NCI-H1417 (cell line): ENCODE data around the gene SALL3.
A peak's percentile ranks its signal among the peaks of the same experiment; 100 is the strongest.

ENCODE experiments used
- DNase-seq, 3 experiments: peaks; one replicate each; lab custom pipeline; 2025; lab: John Stamatoyannopoulos, UW

Gene SALL3

DNA sequence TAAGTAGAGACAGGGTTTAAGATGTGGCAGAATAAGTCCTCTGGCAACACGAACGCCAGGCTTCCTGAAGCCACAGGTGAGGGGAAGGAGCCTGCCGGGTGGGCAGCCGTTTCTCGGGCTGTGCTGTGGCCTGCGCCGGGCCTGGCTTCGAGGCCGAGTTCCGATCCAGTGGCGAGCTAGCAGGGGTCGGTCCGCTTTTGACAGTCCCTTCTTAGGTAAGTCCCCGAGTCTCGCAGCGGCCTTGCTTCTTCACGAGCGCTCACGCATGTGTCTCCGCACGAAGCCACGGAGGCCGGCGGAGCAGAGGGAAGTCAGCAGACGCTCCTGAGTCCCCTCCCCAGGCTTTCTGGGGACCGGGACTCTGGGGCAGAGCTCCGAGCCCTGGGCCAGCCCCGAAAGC, 26.0 kb downstream of the SALL3 start:
- DNase-seq, result no peak

DNA sequence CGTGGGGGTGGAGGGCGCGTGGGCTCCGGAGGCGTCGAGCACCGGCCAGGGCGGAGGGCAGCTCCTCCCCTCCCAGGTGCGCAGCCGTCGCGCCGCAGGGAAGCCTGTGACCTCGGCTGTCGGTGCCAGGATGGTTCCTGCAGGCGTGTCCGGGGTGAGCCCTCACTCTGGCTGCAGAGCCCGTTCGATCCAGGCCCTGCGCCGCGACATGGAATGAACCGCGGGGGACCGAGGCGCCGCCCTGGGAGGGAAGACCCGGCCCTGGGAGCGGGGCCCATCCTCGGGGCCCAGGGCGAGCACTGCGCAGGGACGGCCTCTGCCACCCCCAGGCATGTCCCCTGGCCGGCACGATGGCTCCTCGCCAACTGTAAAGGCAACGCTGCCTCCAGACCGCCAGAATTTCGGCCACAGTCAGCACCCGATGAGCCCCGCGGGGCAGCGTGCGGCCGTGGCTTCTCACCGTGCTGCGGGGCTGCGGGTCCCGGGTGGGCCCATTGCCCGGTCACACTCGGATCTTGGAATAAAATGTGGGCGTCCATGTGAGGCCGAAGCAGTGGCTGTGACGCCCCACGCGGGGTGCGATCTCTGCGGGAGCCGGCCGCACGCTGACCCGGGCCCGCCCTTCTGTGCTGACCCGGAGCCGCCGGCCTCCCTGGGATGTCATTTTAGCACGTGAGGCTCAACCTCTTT, 26.6 kb downstream of the SALL3 start:
- no peak for DNase-seq

DNA sequence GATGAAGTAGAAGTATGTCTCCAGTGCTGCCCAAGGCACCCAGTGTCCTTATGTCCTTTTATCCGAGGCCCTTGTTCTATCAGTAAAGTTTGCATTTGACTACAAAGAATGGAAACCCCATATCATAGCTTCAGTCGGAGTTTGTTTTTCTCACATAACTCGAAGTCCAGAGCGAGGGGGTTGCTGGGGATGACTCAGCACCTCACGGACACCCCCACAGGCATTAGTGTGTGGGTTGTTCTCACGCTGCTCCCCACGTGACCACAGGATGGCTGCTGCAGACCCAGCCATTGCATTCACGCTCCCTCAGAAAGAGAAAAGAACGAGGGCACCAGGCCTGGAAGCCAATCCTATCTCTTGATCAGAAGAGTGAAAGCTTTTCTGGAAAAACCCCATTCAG, 27.8 kb downstream of the SALL3 start:
- DNase-seq, result no peak

DNA sequence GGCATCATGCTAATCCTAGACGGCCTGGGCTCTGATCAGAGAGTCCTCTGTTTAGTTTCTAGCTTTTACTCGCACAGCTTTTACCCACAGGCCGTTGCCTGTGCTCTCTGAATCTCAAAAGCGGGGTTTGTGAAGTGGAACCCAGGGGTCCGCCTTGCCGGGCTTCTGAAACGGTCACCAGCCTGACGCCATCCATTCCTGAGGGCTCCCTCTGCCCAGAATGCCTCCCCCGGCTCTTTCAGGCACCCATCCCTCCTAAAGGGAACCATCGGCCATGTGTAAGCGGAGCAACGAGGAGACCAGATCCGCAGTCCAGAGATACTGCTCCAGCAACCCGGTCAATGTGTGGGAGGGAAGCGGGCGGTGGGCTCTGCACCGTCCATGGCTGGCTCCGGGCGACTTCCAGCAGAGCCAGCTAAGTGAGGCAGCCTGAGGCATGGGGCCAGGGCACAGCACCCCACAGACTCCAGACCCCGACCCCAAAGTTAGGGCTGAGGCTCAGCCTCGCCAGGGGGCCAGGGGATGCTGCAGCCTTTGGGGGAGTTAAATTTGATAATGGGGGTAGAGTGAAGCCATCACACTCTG, 28.8 kb downstream of the SALL3 start:
- no peak for DNase-seq

DNA sequence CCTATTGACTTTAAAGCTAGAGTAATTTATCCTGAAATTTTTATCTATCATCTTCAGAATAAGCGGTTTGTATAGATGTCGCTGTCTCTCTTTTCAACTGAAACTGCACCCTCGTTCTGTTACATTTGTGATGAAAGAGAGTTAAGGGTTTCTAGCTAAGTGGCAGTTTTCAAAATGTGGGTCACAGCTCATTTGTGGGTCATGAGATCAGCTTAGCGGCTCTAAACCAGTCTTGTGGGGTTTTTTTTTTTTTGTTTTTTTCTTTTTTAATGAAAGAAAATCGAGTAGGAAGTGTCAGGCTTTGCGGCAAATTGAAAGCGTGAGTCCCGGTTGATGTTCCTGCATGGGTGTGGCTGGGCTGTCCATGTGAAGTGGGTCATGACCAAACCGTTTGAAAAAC, 31.2 kb downstream of the SALL3 start:
- DNase-seq, result no peak

DNA sequence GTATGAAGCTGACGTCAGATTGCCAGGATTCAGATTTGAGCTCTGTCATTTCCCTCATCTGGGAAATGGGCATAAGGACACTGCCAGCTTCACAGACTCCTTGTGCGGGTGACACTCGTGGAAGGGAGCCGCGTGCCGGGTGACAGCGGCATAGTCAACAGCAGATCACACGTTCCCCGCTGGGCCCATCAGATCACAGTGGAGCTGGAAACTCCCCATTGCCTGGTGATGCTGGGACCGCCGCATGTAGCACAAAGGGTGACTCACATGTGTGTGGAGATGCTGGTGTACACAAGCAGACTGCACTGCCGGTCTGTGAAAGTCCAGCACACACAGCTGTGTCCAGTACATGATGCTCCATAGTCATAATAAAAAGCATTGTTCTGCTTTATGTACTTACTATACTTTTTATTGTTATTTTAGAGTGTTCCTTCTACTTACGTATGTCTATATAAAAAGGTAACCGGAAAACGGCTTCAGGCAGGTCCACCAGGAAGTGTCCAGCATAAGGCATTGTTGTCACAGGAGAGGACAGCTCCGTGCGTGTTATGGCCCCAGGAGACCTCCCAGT, 31.8 kb downstream of the SALL3 start:
- no peak for DNase-seq

DNA sequence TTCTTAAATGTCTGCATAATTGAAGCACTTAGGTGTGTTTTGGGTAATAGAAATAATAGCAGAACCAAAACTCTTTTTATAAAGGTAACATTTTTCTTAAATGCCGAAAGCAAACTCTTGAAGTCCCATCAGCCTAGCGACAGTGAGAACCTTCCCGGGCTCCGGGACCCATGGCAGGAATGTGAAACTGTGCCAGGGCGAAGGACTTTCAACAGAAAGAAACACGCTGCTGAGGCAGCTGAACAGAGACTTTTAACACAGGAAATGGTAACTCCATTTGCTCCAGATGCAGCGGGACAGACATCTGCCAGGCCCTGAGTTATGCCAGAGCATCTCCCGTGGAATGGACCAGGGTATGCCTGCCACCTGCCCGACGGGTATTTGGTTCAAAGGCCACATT, 34.3 kb downstream of the SALL3 start:
- no peak for DNase-seq

DNA sequence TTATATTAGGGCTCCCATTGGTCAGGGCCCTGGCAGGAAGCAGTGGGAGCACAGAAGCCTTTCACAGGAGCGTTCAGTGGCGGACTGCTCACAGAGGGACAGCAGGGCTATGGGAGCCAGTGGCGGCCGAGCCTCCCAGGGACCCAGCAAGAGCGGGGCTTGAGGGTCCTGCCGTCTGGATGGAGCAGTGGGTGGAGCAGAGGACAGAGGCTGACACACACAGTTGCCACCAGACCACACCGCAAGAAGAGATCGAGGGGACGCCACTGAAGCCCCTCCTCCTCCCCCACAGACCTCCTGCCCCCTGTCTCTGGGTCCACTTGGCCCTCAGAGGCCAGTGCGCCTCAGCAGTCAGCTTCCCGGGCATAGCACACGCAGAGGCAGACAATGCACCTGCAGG, 39.3 kb downstream of the SALL3 start:
- no peak for DNase-seq

DNA sequence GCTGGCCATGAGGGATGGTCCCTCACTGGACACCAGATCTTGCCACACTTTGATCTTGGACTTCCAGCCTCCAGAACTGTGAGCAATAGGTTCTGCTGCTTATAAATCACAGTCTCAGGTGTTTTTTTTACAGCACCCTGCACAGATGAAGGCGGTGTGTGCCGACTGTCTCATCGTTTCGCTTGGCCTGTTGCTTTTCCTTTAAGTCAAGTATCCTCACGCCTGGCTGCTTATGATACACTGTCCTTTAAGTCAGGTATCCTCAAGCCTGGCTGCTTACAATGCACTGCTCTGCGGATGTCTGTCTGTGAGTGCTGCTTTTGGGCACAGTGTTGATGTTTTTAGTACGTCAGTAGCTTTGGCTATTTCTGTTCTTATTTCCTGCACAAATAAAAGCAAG, 40.3 kb downstream of the SALL3 start:
- no peak for DNase-seq

DNA sequence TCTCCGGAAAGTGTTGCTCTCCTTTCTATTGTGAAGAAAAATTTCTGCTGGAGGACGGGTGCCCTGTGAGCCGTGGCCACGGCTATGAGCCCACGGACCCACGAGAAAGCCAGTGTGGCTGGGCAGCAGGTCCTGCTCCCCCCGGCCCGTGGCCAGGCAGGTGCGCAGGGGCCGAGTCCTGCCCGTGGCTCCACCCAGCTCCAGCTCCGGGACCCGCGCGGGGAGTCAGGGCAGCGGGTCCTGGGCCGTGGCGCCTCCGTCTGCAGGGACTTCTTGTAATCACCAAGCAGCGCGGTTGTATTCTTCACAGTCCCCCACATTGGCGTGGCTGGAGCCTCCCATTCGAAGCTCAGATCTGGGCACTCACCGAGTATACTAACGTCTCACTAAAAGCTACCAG, 43.0 kb downstream of the SALL3 start:
- no peak for DNase-seq

DNA sequence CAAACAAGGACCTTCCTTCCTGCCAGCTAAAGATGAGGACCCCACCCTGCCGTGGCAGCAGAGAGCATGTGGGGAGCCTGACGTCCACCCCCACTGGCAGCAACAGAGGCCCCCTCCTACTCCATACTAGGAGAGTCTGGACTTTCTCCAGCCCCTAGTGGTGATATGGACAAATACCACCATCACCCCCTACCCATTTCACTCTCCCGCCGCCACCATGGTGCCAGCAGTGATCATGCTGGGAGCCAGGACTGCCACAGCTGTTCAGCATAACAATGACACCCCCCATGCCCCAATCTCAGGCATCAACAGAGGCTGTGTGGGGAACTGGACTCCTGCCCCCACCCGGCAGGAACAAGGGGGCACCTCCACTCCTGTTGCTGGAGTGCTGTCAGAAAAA, 46.9 kb downstream of the SALL3 start:
- no peak for DNase-seq

DNA sequence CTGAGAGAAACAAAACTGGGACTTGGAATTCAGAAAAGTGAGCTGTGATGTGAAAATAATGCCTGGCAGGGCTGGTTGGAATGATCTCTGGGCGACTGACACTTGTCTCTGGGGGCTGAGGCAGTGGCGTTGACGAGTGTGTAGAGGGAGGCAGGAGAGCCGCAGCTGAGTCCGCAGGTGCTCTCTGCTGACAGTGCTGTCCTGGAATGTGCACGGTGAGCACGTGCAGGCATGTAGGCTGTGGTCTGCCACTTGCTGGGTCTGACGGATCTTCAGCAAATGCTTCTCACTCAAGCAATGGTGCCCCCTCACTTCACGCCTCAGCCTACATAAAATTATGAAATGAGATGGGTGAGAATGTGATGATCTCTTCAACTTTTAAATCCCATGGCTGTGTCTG, 51.1 kb downstream of the SALL3 start:
- DNase-seq, result no peak

DNA sequence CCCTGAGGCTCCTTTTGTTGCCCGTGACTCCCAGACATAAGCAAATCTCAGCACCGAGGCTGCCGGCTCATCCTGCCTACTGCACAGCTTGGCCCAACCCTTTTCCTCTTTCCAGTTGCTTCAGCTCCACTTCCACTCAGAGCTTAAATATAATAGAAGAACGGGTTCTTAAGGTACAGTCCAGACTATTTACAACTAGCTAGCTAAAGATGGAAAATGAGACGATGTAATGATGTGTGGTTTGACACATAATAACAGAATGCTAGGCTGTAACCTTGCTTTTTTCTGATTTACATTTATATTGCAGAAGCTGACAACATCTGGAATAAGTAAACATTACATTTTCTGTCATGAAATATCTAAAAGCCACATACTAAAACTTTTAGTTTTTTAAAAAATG, 62.7 kb downstream of the SALL3 start:
- DNase-seq, result no peak

DNA sequence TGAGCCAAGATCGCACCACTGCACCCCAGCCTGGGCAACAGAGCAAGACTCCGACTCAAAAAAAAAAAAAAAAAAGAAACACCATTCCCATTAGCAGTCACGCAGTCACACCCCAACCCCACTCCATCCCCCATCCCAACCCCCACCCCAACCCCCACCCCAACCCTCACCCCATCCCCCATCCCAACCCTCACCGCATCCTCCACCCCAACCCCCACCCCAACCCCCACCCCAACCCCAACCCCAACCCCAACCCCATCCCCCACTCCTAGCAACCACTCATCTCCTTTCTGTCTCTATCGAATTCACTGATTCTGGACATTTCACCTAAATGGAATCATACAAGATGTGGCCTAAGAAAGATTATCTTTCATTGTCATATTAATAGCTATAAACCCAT, 63.7 kb downstream of the SALL3 start:
- no peak for DNase-seq

DNA sequence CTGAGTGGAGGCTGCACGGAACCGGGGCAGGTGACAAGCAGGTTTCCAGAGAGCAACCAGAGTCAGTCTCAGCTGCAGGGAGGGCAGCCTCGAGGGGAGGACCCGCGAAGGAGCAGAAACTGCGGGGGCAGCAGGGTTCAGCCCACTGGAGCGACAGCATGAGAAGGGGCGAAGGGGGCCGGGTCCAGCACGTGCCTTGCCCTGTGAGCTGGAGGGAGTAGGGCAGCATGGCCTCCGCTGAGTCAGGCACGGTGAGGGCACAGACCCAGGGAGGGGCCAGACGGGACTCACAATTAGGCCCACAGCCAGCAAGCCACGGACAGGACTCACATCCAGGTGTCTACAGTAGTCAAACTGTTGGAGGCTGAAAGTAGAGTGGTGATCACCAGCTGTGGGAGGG, 66.9 kb downstream of the SALL3 start:
- DNase-seq, result peak in 1 of 3 experiments; percentile 52

DNA sequence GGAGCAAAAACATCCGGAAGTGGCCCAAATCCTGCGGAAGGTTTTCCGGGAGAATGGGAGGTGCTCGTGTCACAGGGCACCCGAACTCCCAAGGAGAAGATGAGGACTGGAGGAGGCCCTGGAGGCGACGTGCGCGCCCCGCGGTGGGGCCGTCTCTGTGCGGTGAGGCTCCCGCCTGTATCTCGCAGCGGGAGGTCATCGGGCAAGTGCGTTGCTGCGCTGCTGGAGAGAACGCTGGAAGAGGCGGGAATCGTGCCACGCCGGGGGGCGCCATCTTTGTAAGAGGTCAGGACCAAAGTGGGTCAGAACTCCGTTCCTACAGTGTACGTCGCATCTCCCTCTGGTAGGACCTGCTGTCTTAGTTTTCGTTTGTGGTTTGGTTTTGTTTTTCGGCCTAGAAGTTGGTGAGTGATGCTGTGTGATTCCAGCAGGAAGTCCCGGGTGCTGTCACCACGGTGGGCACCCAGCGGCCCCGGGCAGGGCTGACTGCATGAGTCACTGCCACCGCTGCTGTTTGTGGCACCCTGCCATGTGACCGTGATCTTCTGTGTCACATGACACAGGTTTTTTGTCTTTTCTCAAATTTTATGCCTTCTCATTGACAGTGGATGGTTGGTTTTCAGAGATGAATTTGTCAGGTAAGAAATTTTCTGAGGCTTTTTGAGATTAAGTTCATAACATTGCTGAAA, 68.1 kb downstream of the SALL3 start:
- DNase-seq, result no peak

DNA sequence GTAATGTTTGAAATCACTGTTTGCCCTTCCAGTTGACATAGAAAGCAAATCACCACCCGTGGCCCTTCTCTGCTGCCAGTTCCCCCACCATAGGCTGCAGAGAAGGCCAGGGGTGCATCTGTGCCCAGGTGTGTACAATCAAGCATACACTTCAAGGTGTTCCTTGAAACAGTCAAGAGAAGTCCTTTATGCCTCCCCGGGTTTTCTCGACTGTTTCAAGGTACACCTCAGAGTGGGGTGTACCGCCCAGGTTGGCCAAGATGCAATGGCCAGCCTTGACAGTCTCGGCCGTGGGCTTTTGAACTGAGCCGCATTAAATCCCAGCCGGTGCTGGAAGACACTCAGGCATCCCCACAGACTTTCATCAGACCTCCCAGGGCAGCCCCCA, 68.6 kb downstream of the SALL3 start:
- DNase-seq, result no peak

DNA sequence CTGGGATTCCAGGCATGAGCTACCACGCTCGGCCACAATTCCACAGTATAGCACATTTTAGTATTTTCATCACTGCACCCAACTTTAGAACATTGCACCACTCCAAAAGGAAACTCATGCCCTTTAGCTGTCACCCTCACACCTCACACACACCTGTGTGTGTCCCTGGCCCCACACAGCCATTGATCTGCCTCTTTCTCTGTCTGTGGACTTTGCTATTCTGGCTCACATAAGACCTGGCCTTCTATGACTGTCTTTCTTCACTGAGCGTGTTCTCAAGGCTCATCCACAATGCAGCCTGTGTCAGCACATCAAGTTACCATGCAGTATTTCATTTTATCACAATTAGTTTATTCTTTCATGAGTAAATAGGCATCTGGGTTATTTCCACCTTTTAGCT, 69.9 kb downstream of the SALL3 start:
- no peak for DNase-seq
